ENCODE data around the gene CYP26A1. TPM values are rescaled to one million over a fixed set of nuclear protein-coding genes. Genes with fewer than 3 reads are reported as not detected.

CYP26A1 gene
- total RNA-seq, 2 experiments from 2014 or later, result not detected

- Mint-ChIP-seq H3K27me3 (peaks cover 73% of the 10 kb centered on the region), H3K4me1 (ENCODE audit: low read depth) (peaks cover 32% of the 10 kb centered on the region), H3K9me3 (no peaks in the 10 kb centered on the region), H3K27ac (no peak overlapping the region), H3K36me3 (no peaks in the 10 kb centered on the region), H3K4me3 (peak overlapping the region; percentile 63)
- ChIA-PET POLR2A (no interaction called here), CTCF (interaction anchor here (0.6 to 2.2 kb wide), 3 partner anchors 11 to 229 kb away, joined by 3 to 9 read pairs (median 6); no protein-coding TSS in a partner anchor)
- intact Hi-C loops (cut with micrococcal nuclease), result loop anchor here (10.0 kb wide), 1 partner anchor 380 kb away; no protein-coding TSS in a partner anchor
- no peak for DNase-seq
Measured at GRCh38 chr10:93074597-93075368, 1.1 kb downstream of the CYP26A1 start.

- POLR2A ChIA-PET, result no interaction called here
- CTCF ChIA-PET, result interaction anchor here (0.6 to 2.6 kb wide), 7 partner anchors 8 to 407 kb away, joined by 3 to 10 read pairs (median 3); partner anchors contain the start of gene MYOF
- Mint-ChIP-seq H3K27ac (no peak overlapping the region), H3K27me3 (peaks cover 69% of the 10 kb centered on the region), H3K4me3 (peak overlapping the region; percentile 63), H3K4me1 (ENCODE audit: low read depth) (peaks cover 34% of the 10 kb centered on the region), H3K9me3 (no peaks in the 10 kb centered on the region), H3K36me3 (no peaks in the 10 kb centered on the region)
- intact Hi-C loops (cut with micrococcal nuclease), result loop anchor here (10.0 kb wide), 1 partner anchor 381 kb away; no protein-coding TSS in a partner anchor
- no peak for DNase-seq
Measured at GRCh38 chr10:93075369-93076221, 1.9 kb downstream of the CYP26A1 start.

- H3K27me3 Mint-ChIP-seq, result peaks cover 66% of the 10 kb centered on the region
- intact Hi-C loops (cut with micrococcal nuclease), result loop anchor here (10.0 kb wide), 1 partner anchor 382 kb away; no protein-coding TSS in a partner anchor
- DNase-seq, result no peak
- H3K9me3 Mint-ChIP-seq, result no peaks in the 10 kb centered on the region
- no peaks in the 10 kb centered on the region for H3K36me3 Mint-ChIP-seq
- H3K4me3 Mint-ChIP-seq, result no peak overlapping the region
- peaks cover 32% of the 10 kb centered on the region for H3K4me1 Mint-ChIP-seq (ENCODE audit: low read depth)
- POLR2A ChIA-PET, result no interaction called here
- CTCF ChIA-PET, result interaction anchor here (0.9 to 2.6 kb wide), 3 partner anchors 15 to 276 kb away, joined by 3 to 10 read pairs (median 4); no protein-coding TSS in a partner anchor
- no peak overlapping the region for H3K27ac Mint-ChIP-seq
Measured at GRCh38 chr10:93076871-93077270, 3.2 kb downstream of the CYP26A1 start.

GRCh38 chr10:93077860-93078337 is 4.2 kb downstream of the CYP26A1 start:
- Mint-ChIP-seq H3K9me3 (no peaks in the 10 kb centered on the region), H3K27ac (no peak overlapping the region), H3K36me3 (no peaks in the 10 kb centered on the region), H3K27me3 (peaks cover 56% of the 10 kb centered on the region), H3K4me1 (ENCODE audit: low read depth) (peaks cover 25% of the 10 kb centered on the region), H3K4me3 (no peak overlapping the region)
- POLR2A ChIA-PET, result no interaction called here
- no peak for DNase-seq
- intact Hi-C loops (cut with micrococcal nuclease), result loop anchor here (10.0 kb wide), 1 partner anchor 383 kb away; no protein-coding TSS in a partner anchor
- CTCF ChIA-PET, result interaction anchor here (0.8 to 2.8 kb wide), 7 partner anchors 16 to 275 kb away, joined by 3 to 20 read pairs (median 4); no protein-coding TSS in a partner anchor

- Mint-ChIP-seq H3K4me3 (no peak overlapping the region), H3K9me3 (no peaks in the 10 kb centered on the region), H3K27me3 (peaks cover 47% of the 10 kb centered on the region), H3K4me1 (ENCODE audit: low read depth) (peaks cover 14% of the 10 kb centered on the region), H3K36me3 (no peaks in the 10 kb centered on the region), H3K27ac (no peak overlapping the region)
- ChIA-PET POLR2A (no interaction called here), CTCF (interaction anchor here (0.6 to 2.8 kb wide), 21 partner anchors 9 to 436 kb away, joined by 3 to 20 read pairs (median 3); partner anchors contain the start of gene MYOF)
- intact Hi-C loops (cut with micrococcal nuclease), result loop anchor here (1.0 to 10.0 kb wide), 4 partner anchors 209 to 403 kb away; partner anchors contain the start of gene MYOF
- no peak for DNase-seq
Measured at GRCh38 chr10:93079663-93080349, 6.1 kb downstream of the CYP26A1 start.

- no peaks in the 10 kb centered on the region for H3K9me3 Mint-ChIP-seq
- DNase-seq, result peak; percentile 68
- peaks cover 7% of the 10 kb centered on the region for H3K4me1 Mint-ChIP-seq (ENCODE audit: low read depth)
- POLR2A ChIA-PET, result no interaction called here
- CTCF ChIA-PET, result interaction anchor here (0.7 to 2.8 kb wide), 20 partner anchors 9 to 435 kb away, joined by 3 to 20 read pairs (median 4); partner anchors contain the start of gene MYOF
- peaks cover 40% of the 10 kb centered on the region for H3K27me3 Mint-ChIP-seq
- H3K4me3 Mint-ChIP-seq, result no peak overlapping the region
- intact Hi-C loops (cut with micrococcal nuclease), result loop anchor here (1.0 to 2.0 kb wide), 3 partner anchors 209 to 402 kb away; partner anchors contain the start of gene MYOF
- H3K27ac Mint-ChIP-seq, result no peak overlapping the region
- no peaks in the 10 kb centered on the region for H3K36me3 Mint-ChIP-seq
Measured at GRCh38 chr10:93080350-93081046, 6.8 kb downstream of the CYP26A1 start.

- CTCF ChIA-PET, result interaction anchor here (1.0 to 2.5 kb wide), 6 partner anchors 14 to 424 kb away, joined by 3 to 8 read pairs (median 4); partner anchors contain the start of gene MYOF
- Mint-ChIP-seq H3K4me3 (no peak overlapping the region), H3K27ac (no peak overlapping the region), H3K36me3 (no peaks in the 10 kb centered on the region), H3K9me3 (no peaks in the 10 kb centered on the region), H3K4me1 (ENCODE audit: low read depth) (peaks cover 2% of the 10 kb centered on the region), H3K27me3 (peaks cover 33% of the 10 kb centered on the region)
- intact Hi-C loops (cut with micrococcal nuclease), result loop anchor here (2.0 kb wide), 1 partner anchor 401 kb away; the partner anchor contains the start of gene MYOF
- DNase-seq, result no peak
- POLR2A ChIA-PET, result no interaction called here
Measured at GRCh38 chr10:93081318-93081717, 7.6 kb downstream of the CYP26A1 start.

GRCh38 chr10:93081834-93082233 is 8.1 kb downstream of the CYP26A1 start:
- H3K9me3 Mint-ChIP-seq, result no peaks in the 10 kb centered on the region
- CTCF ChIA-PET, result interaction anchor here (1.0 to 1.2 kb wide), 4 partner anchors 14 to 401 kb away, joined by 3 to 5 read pairs (median 4); partner anchors contain the start of gene MYOF
- H3K4me1 Mint-ChIP-seq (ENCODE audit: low read depth), result peaks cover 2% of the 10 kb centered on the region
- DNase-seq, result no peak
- intact Hi-C loops (cut with micrococcal nuclease), result loop anchor here (2.0 kb wide), 1 partner anchor 401 kb away; the partner anchor contains the start of gene MYOF
- POLR2A ChIA-PET, result no interaction called here
- no peak overlapping the region for H3K4me3 Mint-ChIP-seq
- no peak overlapping the region for H3K27ac Mint-ChIP-seq
- H3K27me3 Mint-ChIP-seq, result peaks cover 29% of the 10 kb centered on the region
- H3K36me3 Mint-ChIP-seq, result no peaks in the 10 kb centered on the region

- POLR2A ChIA-PET, result no interaction called here
- intact Hi-C loops (cut with micrococcal nuclease), result no loop called here
- no peaks in the 10 kb centered on the region for H3K9me3 Mint-ChIP-seq
- CTCF ChIA-PET, result interaction anchor here (1.1 kb wide), 1 partner anchor 32 kb away, joined by 4 read pairs; no protein-coding TSS in a partner anchor
- peaks cover 2% of the 10 kb centered on the region for H3K4me1 Mint-ChIP-seq (ENCODE audit: low read depth)
- no peaks in the 10 kb centered on the region for H3K36me3 Mint-ChIP-seq
- H3K4me3 Mint-ChIP-seq, result no peak overlapping the region
- H3K27me3 Mint-ChIP-seq, result peaks cover 22% of the 10 kb centered on the region
- DNase-seq, result no peak
- no peak overlapping the region for H3K27ac Mint-ChIP-seq
Measured at GRCh38 chr10:93083743-93084539, 10.2 kb downstream of the CYP26A1 start.

GRCh38 chr10:93085272-93085859 is 11.7 kb downstream of the CYP26A1 start:
- Mint-ChIP-seq H3K27me3 (peaks cover 15% of the 10 kb centered on the region), H3K36me3 (no peaks in the 10 kb centered on the region), H3K9me3 (no peaks in the 10 kb centered on the region), H3K4me1 (ENCODE audit: low read depth) (no peaks in the 10 kb centered on the region), H3K4me3 (no peak overlapping the region), H3K27ac (no peak overlapping the region)
- ChIA-PET CTCF (no interaction called here), POLR2A (no interaction called here)
- intact Hi-C loops (cut with micrococcal nuclease), result no loop called here
- no peak for DNase-seq
